Left lung (tissue), 10 donors: ENCODE data around the gene C15orf61. TPM values are rescaled to one million over a fixed set of nuclear protein-coding genes. Genes with fewer than 3 reads are reported as not detected.

Experiments used
- ATAC-seq: fragments of 200-7000 bp; cut with Tn5 transposase; one replicate; pipeline ENCODE4 v1.9.1; 2020; ENCODE audit warnings: moderate library complexity
- DNase-seq, 4 donors: peaks; one replicate each; pipeline ENCODE4 v3.0.0-alpha.2; 2013 to 2020
- H3K27ac ChIP-seq, 2 donors: fragments of 200-600 bp; sonication (generic) in 1 of 2; one replicate each; pipeline versions ENCODE4 v1.5.0 to v1.8.0; 2020 to 2021
- H3K27me3 ChIP-seq, 2 donors: fragments of 200-600 bp; sonication (generic) in 1 of 2; one replicate each; pipeline versions ENCODE4 v1.5.0 to v1.8.0; 2020 to 2021
- H3K36me3 ChIP-seq, 2 donors: fragments of 200-600 bp; sonication (generic) in 1 of 2; one replicate each; pipeline versions ENCODE4 v1.5.0 to v1.8.0; 2020 to 2021
- H3K4me1 ChIP-seq, 2 donors: fragments of 200-600 bp; one replicate each; pipeline ENCODE4 v1.8.0; 2021
- H3K4me3 ChIP-seq, 2 donors: fragments of 200-600 bp; sonication (generic) in 1 of 2; one replicate each; pipeline versions ENCODE4 v1.5.0 to v1.8.0; 2020 to 2021; ENCODE audit warnings: mild to moderate bottlenecking in 1 of 2
- H3K9me3 ChIP-seq, 2 donors: fragments of 200-600 bp; sonication (generic) in 1 of 2; one replicate each; pipeline versions ENCODE4 v1.5.0 to v1.8.0; 2020 to 2021
- intact Hi-C, 2 donors: fragments of 100-400 bp; cut with DNase I; formaldehyde crosslinking; loops; one replicate each; pipeline versions ENCODE4 v1.11.2 to v1.14.2; 2022
- polyA plus RNA-seq, 6 donors: library from polyadenylated mRNA; unstranded; fragments of 120-200 nt; gene quantifications; one replicate each; pipeline ENCODE4 v1.2.1, GENCODE V29; 2013; ENCODE audit not compliant: insufficient read length in 6 of 6
- total RNA-seq, 2 donors: library from RNA; stranded (reverse); fragmentation: NEBNext Ultra II Directional; extraction: Animal tissue kit (Norgen Biotek cat#: 25700); gene quantifications; one replicate each; pipeline ENCODE4 v1.2.1, GENCODE V29; 2021
- TF ChIP-seq, protein P1 (sequence below), 2 donors: fragments of 200-600 bp; sonication (generic) in 1 of 2; IDR thresholded peaks; one replicate each; pipeline versions ENCODE4 v1.5.0 to v1.8.0; 2021; ENCODE audit warnings: antibody characterized with exemption in 2 of 2
- donor health status: DM: no; HTN: yes; CAD: no.
- donor health status: DM: no; HTN: no; CAD: no.

The C15orf61 gene
- total and polyA plus RNA-seq, 8 donors, result 4.0 to 7.8 (median 6.4) TPM

DNA sequence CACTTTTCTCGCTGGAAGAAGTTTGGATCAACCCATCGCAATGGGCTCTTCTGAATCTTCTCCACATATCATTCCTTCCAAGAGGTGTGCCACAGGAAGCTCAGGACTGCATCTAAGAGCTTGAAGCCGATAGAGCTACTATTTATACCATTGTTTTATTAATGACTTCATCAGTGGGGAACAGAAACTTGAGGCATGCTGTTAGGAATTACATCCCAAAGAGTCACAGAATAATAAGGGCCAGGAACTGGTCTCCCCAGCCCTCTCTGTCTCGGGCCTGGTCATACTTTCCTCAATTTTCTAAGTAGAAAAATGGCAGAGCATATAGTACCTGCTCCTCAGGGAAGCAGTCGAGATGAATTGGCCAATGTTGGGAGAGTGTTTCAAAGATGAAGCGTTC lies 16.9 kb upstream of the C15orf61 start:
- Histone ChIP-seq H3K4me3 (no peak overlapping the region), H3K27me3 (no peaks in the 10 kb centered on the region), H3K4me1 (peaks cover 0 to 18% of the 10 kb centered on the region in 2 donors), H3K9me3 (no peaks in the 10 kb centered on the region), H3K27ac (no peak overlapping the region), H3K36me3 (no peaks in the 10 kb centered on the region)
- TF ChIP-seq, protein P1, sequence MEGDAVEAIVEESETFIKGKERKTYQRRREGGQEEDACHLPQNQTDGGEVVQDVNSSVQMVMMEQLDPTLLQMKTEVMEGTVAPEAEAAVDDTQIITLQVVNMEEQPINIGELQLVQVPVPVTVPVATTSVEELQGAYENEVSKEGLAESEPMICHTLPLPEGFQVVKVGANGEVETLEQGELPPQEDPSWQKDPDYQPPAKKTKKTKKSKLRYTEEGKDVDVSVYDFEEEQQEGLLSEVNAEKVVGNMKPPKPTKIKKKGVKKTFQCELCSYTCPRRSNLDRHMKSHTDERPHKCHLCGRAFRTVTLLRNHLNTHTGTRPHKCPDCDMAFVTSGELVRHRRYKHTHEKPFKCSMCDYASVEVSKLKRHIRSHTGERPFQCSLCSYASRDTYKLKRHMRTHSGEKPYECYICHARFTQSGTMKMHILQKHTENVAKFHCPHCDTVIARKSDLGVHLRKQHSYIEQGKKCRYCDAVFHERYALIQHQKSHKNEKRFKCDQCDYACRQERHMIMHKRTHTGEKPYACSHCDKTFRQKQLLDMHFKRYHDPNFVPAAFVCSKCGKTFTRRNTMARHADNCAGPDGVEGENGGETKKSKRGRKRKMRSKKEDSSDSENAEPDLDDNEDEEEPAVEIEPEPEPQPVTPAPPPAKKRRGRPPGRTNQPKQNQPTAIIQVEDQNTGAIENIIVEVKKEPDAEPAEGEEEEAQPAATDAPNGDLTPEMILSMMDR (IDR thresholded peaks at IDR 0.05), result no peak
- no peak for ATAC-seq
- intact Hi-C loops, result loop anchor here in 1 of 2 donors (10.0 kb wide), 1 partner anchor 331 kb away; no protein-coding TSS in a partner anchor
- DNase-seq, result no peak

DNA sequence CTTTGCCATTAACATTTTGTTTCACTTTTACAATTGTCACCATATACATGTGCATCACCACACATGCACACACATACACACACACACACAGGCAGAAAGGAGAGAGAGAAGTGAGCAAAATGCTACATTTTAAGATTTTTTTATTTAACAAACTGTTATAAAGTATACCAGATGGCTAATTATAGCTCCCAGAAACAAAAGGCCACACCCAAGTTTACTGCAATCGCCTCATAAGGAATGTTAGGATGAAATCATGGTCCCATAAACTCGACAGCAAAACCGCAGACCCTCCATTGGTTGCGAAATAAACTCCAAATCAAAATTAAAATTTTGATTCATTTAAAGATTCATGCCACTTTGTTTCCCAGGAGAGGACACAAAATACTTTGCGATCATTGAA lies 16.1 kb upstream of the C15orf61 start:
- Histone ChIP-seq H3K4me1 (peaks cover 0 to 18% of the 10 kb centered on the region in 2 donors), H3K27ac (no peak overlapping the region), H3K36me3 (no peaks in the 10 kb centered on the region), H3K9me3 (no peaks in the 10 kb centered on the region), H3K4me3 (no peak overlapping the region), H3K27me3 (no peaks in the 10 kb centered on the region)
- TF ChIP-seq, protein P1 (IDR thresholded peaks at IDR 0.05), result no peak
- DNase-seq, result no peak
- no peak for ATAC-seq
- intact Hi-C loops, result loop anchor here in 1 of 2 donors (10.0 kb wide), 1 partner anchor 330 kb away; no protein-coding TSS in a partner anchor

DNA sequence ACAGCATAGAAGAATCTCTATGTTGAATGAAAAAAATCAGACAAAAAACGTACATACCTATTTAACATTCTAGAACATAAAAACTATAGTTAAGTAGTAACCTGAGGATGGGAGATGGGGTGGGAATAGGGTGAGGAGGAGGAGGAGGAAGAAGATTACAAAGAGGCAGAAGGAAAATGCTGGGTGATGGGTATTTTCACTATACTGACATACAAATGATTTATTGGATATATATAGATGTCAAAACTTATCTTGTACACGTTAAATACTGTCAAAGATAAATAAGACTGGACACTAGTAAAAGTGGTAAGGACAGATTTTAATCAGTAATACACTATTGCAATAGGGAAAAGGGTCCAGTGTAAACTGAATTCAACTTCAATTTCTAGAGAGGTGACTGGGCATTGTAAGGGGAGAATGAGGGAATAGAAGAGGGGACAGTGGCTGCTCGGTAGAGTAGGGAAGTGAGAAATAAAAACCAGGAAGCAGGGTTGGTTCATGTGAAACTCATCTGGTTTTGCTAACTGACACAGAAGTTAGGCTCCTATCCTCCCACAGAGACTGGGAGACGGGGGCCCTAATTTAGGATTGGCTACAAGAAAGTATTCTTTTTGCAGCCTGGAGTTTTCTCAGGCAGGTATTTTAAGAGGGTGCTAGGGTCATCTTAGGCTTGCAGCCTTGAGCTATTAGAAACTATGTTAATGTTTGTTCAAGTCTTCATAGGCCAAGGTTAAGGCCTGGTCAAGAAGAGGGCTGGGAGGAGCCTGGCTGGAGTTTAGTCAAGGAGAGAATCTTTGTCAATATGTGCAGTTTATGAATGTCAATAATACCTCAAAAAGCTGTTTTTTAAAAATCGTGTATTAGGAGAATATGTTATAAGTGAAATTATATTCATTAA lies 15.0 kb upstream of the C15orf61 start:
- no peaks in the 10 kb centered on the region for H3K9me3 ChIP-seq
- H3K27ac ChIP-seq, result no peak overlapping the region
- H3K4me3 ChIP-seq, result no peak overlapping the region
- intact Hi-C loops, result loop anchor here in 1 of 2 donors (10.0 kb wide), 1 partner anchor 329 kb away; no protein-coding TSS in a partner anchor
- TF ChIP-seq, protein P1 (IDR thresholded peaks at IDR 0.05), result no peak
- H3K27me3 ChIP-seq, result no peaks in the 10 kb centered on the region
- no peaks in the 10 kb centered on the region for H3K36me3 ChIP-seq
- no peak for DNase-seq
- H3K4me1 ChIP-seq, result peaks cover 0 to 18% of the 10 kb centered on the region in 2 donors
- ATAC-seq, result peak; percentile 86

DNA sequence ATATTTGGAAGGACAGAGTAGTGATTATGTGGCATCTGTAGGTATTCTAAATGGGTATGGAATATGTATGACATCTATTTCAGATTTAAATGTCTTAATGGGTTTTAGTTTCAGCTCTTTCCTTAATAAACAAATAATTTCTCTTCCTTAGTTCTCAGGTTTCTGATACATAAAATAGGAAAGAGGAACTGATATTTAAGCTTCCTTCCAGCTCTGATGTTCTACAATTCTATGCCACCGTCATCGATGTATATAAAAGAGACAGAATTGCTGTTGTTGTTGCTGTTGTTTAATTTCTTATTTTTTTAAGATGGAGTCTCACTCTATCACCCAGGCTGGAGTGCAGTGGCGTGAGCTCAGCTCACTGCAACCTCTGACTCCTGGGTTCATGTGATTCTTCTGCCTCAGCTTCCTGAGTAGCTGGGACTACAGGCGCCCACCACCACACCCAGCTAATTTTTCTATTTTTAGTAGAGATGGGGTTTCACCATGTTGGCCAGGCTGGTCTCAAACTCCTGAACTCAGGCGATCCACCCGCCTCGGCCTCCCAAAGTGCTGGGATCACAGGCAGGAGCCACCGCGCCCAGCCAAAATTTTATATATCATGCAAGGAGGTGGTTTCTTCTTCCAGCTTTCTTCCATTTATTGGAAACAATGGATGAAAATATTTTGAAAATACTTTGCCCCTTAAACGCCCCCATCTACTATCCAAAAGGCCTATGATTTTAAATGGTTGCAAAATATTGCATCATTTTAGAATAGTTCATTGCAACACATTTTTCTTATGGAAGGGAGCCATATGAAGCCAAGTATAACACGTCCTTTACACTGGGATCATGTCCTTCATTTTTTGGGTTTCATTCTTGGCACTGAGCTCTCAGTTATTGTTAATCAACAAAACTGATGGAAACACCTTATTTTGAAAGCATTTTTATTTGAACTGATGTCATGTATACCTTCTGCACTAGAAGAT lies 13.9 kb upstream of the C15orf61 start:
- no peaks in the 10 kb centered on the region for H3K9me3 ChIP-seq
- peaks cover 0 to 18% of the 10 kb centered on the region in 2 donors for H3K4me1 ChIP-seq
- intact Hi-C loops, result loop anchor here in 1 of 2 donors (10.0 kb wide), 1 partner anchor 328 kb away; no protein-coding TSS in a partner anchor
- DNase-seq (peak in 2 of 4 donors; percentile 36 to 51), ATAC-seq (no peak)
- no peaks in the 10 kb centered on the region for H3K36me3 ChIP-seq
- TF ChIP-seq, protein P1 (IDR thresholded peaks at IDR 0.05), result no peak
- H3K4me3 ChIP-seq, result no peak overlapping the region
- H3K27me3 ChIP-seq, result no peaks in the 10 kb centered on the region
- H3K27ac ChIP-seq, result no peak overlapping the region
